GM12872 (cell line): Measurements from ENCODE around the gene FAM180A.

ENCODE experiments used
- TF ChIP-seq, protein P1 (sequence below): IDR thresholded peaks from 3 replicates; pipeline ENCODE4 v1.5.1; 2011; ENCODE audit warnings: low read depth, mild to moderate bottlenecking, low read length, moderate library complexity; ENCODE audit not compliant: insufficient read depth

The FAM180A gene

DNA sequence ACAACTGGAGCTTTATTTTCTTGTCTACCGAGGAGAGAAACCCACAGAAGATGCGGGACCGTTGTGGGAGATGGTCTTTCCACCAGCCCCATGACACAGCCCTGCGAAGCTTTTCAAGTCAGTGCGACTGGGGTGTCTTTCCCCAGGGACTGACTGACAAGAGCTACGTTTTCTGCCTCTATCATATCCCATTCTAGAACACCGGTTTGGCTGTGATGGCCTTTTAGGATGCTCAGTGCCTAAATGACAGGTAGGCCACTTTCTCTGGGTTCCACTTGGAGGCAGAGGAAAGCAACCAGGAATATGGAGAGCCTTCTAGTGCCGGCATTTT lies 37.5 kb downstream of the FAM180A start:
- TF ChIP-seq, protein P1, sequence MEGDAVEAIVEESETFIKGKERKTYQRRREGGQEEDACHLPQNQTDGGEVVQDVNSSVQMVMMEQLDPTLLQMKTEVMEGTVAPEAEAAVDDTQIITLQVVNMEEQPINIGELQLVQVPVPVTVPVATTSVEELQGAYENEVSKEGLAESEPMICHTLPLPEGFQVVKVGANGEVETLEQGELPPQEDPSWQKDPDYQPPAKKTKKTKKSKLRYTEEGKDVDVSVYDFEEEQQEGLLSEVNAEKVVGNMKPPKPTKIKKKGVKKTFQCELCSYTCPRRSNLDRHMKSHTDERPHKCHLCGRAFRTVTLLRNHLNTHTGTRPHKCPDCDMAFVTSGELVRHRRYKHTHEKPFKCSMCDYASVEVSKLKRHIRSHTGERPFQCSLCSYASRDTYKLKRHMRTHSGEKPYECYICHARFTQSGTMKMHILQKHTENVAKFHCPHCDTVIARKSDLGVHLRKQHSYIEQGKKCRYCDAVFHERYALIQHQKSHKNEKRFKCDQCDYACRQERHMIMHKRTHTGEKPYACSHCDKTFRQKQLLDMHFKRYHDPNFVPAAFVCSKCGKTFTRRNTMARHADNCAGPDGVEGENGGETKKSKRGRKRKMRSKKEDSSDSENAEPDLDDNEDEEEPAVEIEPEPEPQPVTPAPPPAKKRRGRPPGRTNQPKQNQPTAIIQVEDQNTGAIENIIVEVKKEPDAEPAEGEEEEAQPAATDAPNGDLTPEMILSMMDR, result no peak

DNA sequence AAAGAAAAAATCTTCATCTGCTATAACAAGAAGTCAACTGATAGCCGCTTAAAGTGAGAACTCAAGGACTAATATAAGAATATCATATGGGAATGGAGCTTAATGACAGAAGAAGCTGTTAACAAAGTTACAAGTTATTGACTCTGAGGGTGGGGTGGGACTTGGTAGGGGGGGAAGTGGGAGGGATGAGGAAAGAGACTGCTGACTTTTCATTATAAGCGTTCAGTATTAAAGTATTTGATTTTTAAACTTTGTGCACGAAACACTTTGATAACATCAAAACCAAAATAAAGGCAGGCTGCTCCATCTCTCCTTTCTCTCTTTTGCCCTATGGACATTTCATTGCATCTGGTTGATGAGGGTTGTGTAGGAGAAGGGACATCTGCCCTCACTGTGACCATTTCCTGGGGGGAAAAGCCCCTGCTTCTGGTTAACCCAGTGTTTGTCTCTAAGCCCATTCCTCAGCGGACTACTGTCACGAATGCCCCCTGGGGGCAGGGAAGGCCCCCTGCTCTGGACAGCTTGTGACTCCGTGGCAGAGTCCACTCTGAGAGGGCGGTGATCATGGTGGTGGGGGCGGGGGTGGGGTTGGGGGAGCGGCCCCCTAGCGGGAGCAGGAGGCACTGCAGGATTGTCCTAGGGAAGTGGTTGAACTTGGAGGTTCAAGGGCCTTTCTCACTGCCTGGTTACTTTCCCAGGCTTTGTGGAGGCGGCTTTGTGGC lies 38.0 kb downstream of the FAM180A start:
- TF ChIP-seq, protein P1, result peak; percentile 79

DNA sequence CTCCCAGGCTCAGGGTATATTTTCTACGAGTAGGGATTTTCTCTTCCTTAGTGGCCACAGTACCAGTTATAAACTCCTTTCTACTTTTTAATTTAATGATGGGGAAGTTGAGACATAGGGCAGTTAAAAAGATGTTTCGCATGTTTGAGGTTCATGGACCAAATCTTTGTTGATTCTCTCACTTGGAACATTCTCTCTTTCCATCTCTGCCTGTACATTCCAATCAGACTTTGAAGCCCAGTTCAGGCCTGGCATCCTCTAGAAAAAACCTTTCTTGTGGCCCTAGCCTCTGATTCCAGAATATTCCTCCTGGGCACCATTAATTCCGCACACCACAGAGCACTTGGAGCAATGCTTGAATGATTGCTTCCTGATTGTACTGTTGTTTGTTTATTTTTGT lies 39.1 kb downstream of the FAM180A start:
- TF ChIP-seq, protein P1, result no peak

DNA sequence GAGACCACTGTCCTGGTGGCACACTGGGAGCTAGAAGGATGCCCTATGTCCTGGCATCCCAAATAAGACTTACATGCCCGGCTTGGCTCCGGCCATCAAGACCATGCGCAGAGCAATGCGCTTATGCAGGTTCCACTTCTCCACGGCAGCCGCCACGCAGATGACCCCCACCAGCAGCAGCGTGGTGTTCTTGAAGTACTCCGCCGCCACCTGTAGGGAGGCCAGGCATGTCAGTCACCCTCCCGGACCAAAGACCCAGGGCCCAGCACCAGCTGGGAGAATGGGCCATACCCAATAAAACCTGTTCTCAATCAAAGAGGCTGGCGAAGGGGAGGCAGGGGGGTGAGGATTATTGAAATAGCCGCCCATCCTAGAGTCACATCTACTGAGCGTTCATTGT lies 40.6 kb downstream of the FAM180A start:
- TF ChIP-seq, protein P1, result no peak

DNA sequence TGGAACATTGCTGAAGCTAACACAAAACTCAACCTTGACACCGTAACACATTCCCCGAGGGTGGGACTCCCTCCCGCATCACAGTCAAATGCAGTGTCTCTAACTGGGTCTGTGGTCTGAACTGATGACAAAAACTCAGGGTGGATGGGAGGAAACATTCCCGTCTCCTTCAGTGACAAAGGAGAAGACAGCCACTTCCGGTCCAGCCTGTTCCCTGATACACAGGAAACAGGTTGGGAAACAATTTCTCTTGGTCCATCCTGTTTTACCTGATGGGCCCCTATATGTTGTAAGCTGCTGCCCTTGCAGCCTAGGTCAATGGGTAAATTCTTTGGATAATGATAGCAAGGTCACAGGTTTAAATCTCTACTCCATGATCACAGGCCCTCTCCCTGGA lies 41.0 kb downstream of the FAM180A start:
- TF ChIP-seq, protein P1, result no peak

DNA sequence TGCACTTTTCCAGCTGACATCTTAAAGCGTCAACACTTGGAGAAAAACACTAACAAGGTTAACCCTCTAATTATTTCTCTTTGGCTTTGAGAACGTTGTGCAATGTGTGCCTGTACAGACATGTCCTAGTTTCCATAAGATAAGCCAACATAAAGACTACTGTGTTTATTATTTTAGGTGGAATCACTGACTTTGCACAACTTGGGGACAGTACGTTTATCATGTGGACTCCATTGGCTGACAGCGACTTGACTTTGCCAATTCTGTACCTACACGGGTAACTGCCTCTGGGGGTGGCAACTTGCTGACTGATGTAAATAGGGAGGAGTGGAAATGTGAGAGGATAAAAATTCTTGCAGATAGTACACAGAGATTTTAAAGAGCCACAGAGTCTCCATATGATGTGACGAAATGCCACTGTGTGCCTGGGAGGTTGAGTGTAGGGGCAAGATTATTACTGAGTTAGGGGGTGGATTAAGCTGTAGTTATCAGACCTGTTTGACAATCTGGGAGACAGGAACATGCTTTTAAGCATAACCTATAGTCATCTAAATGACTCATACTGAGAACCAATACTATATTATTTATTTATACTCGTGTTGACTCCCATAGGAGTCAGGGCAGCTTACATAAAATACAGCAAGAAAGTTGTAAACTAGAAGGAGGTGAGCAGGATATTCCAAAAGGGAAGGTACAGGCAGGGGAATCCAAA lies 41.6 kb downstream of the FAM180A start:
- TF ChIP-seq, protein P1, result no peak

DNA sequence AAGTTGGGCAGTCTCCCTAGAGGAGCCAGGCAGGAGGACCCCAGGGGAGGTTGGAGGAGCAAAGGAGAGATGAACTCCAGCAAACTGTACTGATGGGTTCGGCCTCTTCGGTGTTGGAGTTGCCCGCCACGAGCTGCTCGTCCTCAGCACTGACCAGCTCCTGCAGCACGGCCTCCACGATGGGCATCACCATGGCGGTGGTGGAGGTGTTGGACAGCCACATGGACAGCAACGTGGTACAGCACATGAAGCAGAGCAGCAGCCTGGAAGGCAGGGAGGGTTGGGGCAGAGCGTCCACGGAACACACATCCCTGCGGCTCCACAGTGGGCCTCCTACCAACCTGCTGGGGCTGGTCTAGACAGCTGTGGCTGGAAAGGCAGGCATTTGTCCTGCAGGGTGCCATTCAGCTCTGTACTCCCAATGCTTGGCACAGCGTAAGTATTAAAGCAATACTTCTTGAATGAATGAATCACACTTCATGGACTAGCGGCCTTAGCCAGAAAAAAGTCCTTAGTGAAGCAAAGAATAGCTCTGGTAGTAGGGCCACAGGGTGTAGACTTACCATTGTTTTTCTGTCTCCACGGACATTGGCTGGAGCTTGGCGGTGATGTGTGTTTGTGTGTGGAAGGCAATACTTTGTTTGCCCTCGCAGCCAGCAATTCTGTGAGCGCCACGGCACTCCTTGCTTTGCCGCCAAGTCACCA lies 42.4 kb downstream of the FAM180A start:
- TF ChIP-seq, protein P1, result no peak
